HG02885 (cell line): ENCODE measurements around the gene TLE3.

ENCODE experiments used
- ATAC-seq: cut with Tn5 transposase; IDR thresholded peaks from one replicate; pipeline ENCODE4 v1.9.1; 2021; ENCODE audit warnings: mild to moderate bottlenecking; ENCODE audit not compliant: unreplicated experiment, poor library complexity

The TLE3 gene

GRCh38 chr15:70053001-70053715 lies 44.6 kb downstream of the TLE3 start:
- no peak for ATAC-seq

GRCh38 chr15:70051948-70052633 lies 45.6 kb downstream of the TLE3 start:
- ATAC-seq, result no peak

- no peak for ATAC-seq
Observed at GRCh38 chr15:70050970-70051369, 46.7 kb downstream of the TLE3 start.

GRCh38 chr15:70050441-70050840 lies 47.3 kb downstream of the TLE3 start:
- no peak for ATAC-seq

- ATAC-seq, result no peak
Observed at GRCh38 chr15:70049701-70050301, 47.9 kb downstream of the TLE3 start.

- ATAC-seq, result no peak
Observed at GRCh38 chr15:70048578-70049514, 48.9 kb downstream of the TLE3 start.

- ATAC-seq, result no peak
Observed at GRCh38 chr15:70048198-70048565, 49.5 kb downstream of the TLE3 start.

- ATAC-seq, result no peak
Observed at GRCh38 chr15:70047386-70048197, 50.1 kb downstream of the TLE3 start.

- ATAC-seq, result no peak
Observed at GRCh38 chr15:70046679-70047369, 50.9 kb downstream of the TLE3 start.

GRCh38 chr15:70045045-70045444 lies 52.7 kb downstream of the TLE3 start:
- no peak for ATAC-seq

- no peak for ATAC-seq
Observed at GRCh38 chr15:70044168-70044567, 53.5 kb downstream of the TLE3 start.

- ATAC-seq, result no peak
Observed at GRCh38 chr15:70043590-70043989, 54.1 kb downstream of the TLE3 start.

GRCh38 chr15:70042553-70043214 lies 55.0 kb downstream of the TLE3 start:
- ATAC-seq, result no peak

GRCh38 chr15:70039917-70040316 lies 57.8 kb downstream of the TLE3 start:
- no peak for ATAC-seq

- no peak for ATAC-seq
Observed at GRCh38 chr15:70038730-70039392, 58.9 kb downstream of the TLE3 start.

- no peak for ATAC-seq
Observed at GRCh38 chr15:70037292-70037640, 60.5 kb downstream of the TLE3 start.

GRCh38 chr15:70036585-70037291 lies 61.0 kb downstream of the TLE3 start:
- ATAC-seq, result peak; percentile 64

- ATAC-seq, result peak; percentile 61
Observed at GRCh38 chr15:70035719-70036077, 62.0 kb downstream of the TLE3 start.
